Erythroblast (primary cell): Measurements from ENCODE around the gene SULT2A1.
"Not testable (repeated sequence)": the region's sequence is repeated elsewhere in the genome, so short reads cannot be mapped to it uniquely, and the experiment has no call there.

Experiments
- GATA1 ChIP-seq: IDR thresholded peaks from 2 replicates; pipeline ENCODE4 v1.6.1; 2011; ENCODE audit warnings: low read depth, mild to moderate bottlenecking, control low read depth, low read length, moderate library complexity
- POLR2A ChIP-seq: IDR thresholded peaks from 2 replicates; pipeline ENCODE4 v1.6.1; 2011; ENCODE audit warnings: mild to moderate bottlenecking, low read length

- TF ChIP-seq POLR2A, GATA1: not testable (repeated sequence)
Measured at GRCh38 chr19:47858231-47858630, 27.9 kb downstream of the SULT2A1 start.
